Measurements from ENCODE around the gene FDXR.
"Not testable (repeated sequence)": the region's sequence is repeated elsewhere in the genome, so short reads cannot be mapped to it uniquely, and the experiment has no call there.

The FDXR gene

GRCh38 chr17:74881073-74881472, 8.3 kb upstream of the FDXR start:
- H3K4me1 Mint-ChIP-seq, result no peaks in the 10 kb centered on the region
- peaks cover 7% of the 10 kb centered on the region for H3K27me3 Mint-ChIP-seq

GRCh38 chr17:74879308-74879707, 6.5 kb upstream of the FDXR start:
- no peaks in the 10 kb centered on the region for H3K4me1 Mint-ChIP-seq
- no peak overlapping the region for H3K4me3 Mint-ChIP-seq
- no peaks in the 10 kb centered on the region for H3K9me3 Mint-ChIP-seq
- no peaks in the 10 kb centered on the region for H3K36me3 Mint-ChIP-seq
- no peak overlapping the region for H3K27ac Mint-ChIP-seq
- no peaks in the 10 kb centered on the region for H3K27me3 Mint-ChIP-seq

More at GRCh38 chr17:74881073-74881472, 8.3 kb upstream of the FDXR start:
- H3K9me3 Mint-ChIP-seq, result no peaks in the 10 kb centered on the region
- no peak overlapping the region for H3K27ac Mint-ChIP-seq
- no peaks in the 10 kb centered on the region for H3K36me3 Mint-ChIP-seq
- no peak overlapping the region for H3K4me3 Mint-ChIP-seq

GRCh38 chr17:74878658-74879057, 5.9 kb upstream of the FDXR start:
- Mint-ChIP-seq H3K4me3 (no peak overlapping the region), H3K9me3 (no peaks in the 10 kb centered on the region), H3K27ac (no peak overlapping the region), H3K4me1 (peaks cover 4% of the 10 kb centered on the region), H3K36me3 (no peaks in the 10 kb centered on the region), H3K27me3 (no peaks in the 10 kb centered on the region)

- no peaks in the 10 kb centered on the region for H3K9me3 Mint-ChIP-seq
- no peaks in the 10 kb centered on the region for H3K36me3 Mint-ChIP-seq
- no peak overlapping the region for H3K27ac Mint-ChIP-seq
- peaks cover 4% of the 10 kb centered on the region for H3K4me1 Mint-ChIP-seq
- no peaks in the 10 kb centered on the region for H3K27me3 Mint-ChIP-seq
- no peak overlapping the region for H3K4me3 Mint-ChIP-seq
These were observed 5.1 kb upstream of the FDXR start for GRCh38 chr17:74877592-74878548.

- Mint-ChIP-seq H3K36me3 (no peaks in the 10 kb centered on the region), H3K27ac (no peak overlapping the region), H3K4me1 (peaks cover 17% of the 10 kb centered on the region), H3K9me3 (no peaks in the 10 kb centered on the region), H3K4me3 (no peak overlapping the region), H3K27me3 (no peaks in the 10 kb centered on the region)
These were observed 3.3 kb upstream of the FDXR start for GRCh38 chr17:74875977-74876593.

- Mint-ChIP-seq H3K9me3 (no peaks in the 10 kb centered on the region), H3K36me3 (no peaks in the 10 kb centered on the region), H3K4me3 (peak overlapping the region; percentile 1), H3K4me1 (peaks cover 17% of the 10 kb centered on the region), H3K27me3 (no peaks in the 10 kb centered on the region), H3K27ac (no peak overlapping the region)
These were observed 2.6 kb upstream of the FDXR start for GRCh38 chr17:74875155-74875976.

- Mint-ChIP-seq H3K4me3 (peak overlapping the region; percentile 90), H3K27ac (no peak overlapping the region)
These were observed 1.8 kb upstream of the FDXR start for GRCh38 chr17:74874615-74875037.

GRCh38 chr17:74873874-74874614, 1.2 kb upstream of the FDXR start:
- H3K4me3 Mint-ChIP-seq, result peak overlapping the region; percentile 90
- H3K4me1 Mint-ChIP-seq, result peaks cover 17% of the 10 kb centered on the region
- H3K27me3 Mint-ChIP-seq, result no peaks in the 10 kb centered on the region
- no peaks in the 10 kb centered on the region for H3K9me3 Mint-ChIP-seq
- no peaks in the 10 kb centered on the region for H3K36me3 Mint-ChIP-seq
- peak overlapping the region; percentile 96 for H3K27ac Mint-ChIP-seq

More at GRCh38 chr17:74874615-74875037, 1.8 kb upstream of the FDXR start:
- H3K36me3 Mint-ChIP-seq, result no peaks in the 10 kb centered on the region
- no peaks in the 10 kb centered on the region for H3K9me3 Mint-ChIP-seq
- no peaks in the 10 kb centered on the region for H3K27me3 Mint-ChIP-seq
- peaks cover 17% of the 10 kb centered on the region for H3K4me1 Mint-ChIP-seq

GRCh38 chr17:74873037-74873873, 461 bp upstream of the FDXR start:
- Mint-ChIP-seq H3K36me3 (no peaks in the 10 kb centered on the region), H3K4me1 (peaks cover 17% of the 10 kb centered on the region), H3K27ac (peak overlapping the region; percentile 96), H3K27me3 (no peaks in the 10 kb centered on the region), H3K4me3 (peak overlapping the region; percentile 90), H3K9me3 (no peaks in the 10 kb centered on the region)

- no peaks in the 10 kb centered on the region for H3K9me3 Mint-ChIP-seq
- peak overlapping the region; percentile 5 for H3K27ac Mint-ChIP-seq
- H3K4me3 Mint-ChIP-seq, result peak overlapping the region; percentile 81
- H3K4me1 Mint-ChIP-seq, result peaks cover 17% of the 10 kb centered on the region
- H3K27me3 Mint-ChIP-seq, result no peaks in the 10 kb centered on the region
- no peaks in the 10 kb centered on the region for H3K36me3 Mint-ChIP-seq
These were observed 1.3 kb downstream of the FDXR start for GRCh38 chr17:74871356-74872076.

GRCh38 chr17:74870512-74870911, 2.3 kb downstream of the FDXR start:
- Mint-ChIP-seq H3K27me3 (no peaks in the 10 kb centered on the region), H3K4me1 (peaks cover 17% of the 10 kb centered on the region), H3K36me3 (no peaks in the 10 kb centered on the region), H3K4me3 (no peak overlapping the region), H3K9me3 (no peaks in the 10 kb centered on the region), H3K27ac (no peak overlapping the region)

GRCh38 chr17:74870028-74870427, 2.8 kb downstream of the FDXR start:
- H3K27me3 Mint-ChIP-seq, H3K4me3 Mint-ChIP-seq, H3K36me3 Mint-ChIP-seq, H3K9me3 Mint-ChIP-seq, H3K27ac Mint-ChIP-seq: not testable (repeated sequence)
- H3K4me1 Mint-ChIP-seq, result peaks cover 17% of the 10 kb centered on the region

GRCh38 chr17:74868908-74869255, 3.9 kb downstream of the FDXR start:
- Mint-ChIP-seq H3K27me3 (no peaks in the 10 kb centered on the region), H3K4me3 (no peak overlapping the region), H3K27ac (no peak overlapping the region), H3K4me1 (peaks cover 19% of the 10 kb centered on the region), H3K9me3 (no peaks in the 10 kb centered on the region), H3K36me3 (no peaks in the 10 kb centered on the region)
